GM12878 (cell line): ENCODE measurements around the gene PCF11.

ENCODE experiments used
- BRCA1 ChIP-seq: IDR thresholded peaks from 2 replicates; pipeline ENCODE4 v1.6.1; 2011; ENCODE audit warnings: low read depth, low read length, improper control_type of control experiment
- EZH2 ChIP-seq: IDR thresholded peaks from 2 replicates; pipeline ENCODE4 v1.6.1; 2012; ENCODE audit warnings: low read depth, mild to moderate bottlenecking, control low read depth, inconsistent platforms, low read length, borderline replicate concordance; ENCODE audit not compliant: control insufficient read depth
- MEF2A ChIP-seq: IDR thresholded peaks from 2 replicates; pipeline ENCODE4 v1.6.1; 2011; ENCODE audit warnings: low read depth, mild to moderate bottlenecking, low read length, moderate library complexity; ENCODE audit not compliant: insufficient read depth
- NFIC ChIP-seq: IDR thresholded peaks from 2 replicates; pipeline ENCODE4 v1.6.1; 2012; ENCODE audit warnings: low read depth, mild to moderate bottlenecking, inconsistent platforms, low read length, moderate library complexity
- NFXL1 ChIP-seq: fragments of 450-650 bp; IDR thresholded peaks from 2 replicates; pipeline ENCODE4 v1.6.1; 2017; ENCODE audit warnings: antibody characterized with exemption, mild to moderate bottlenecking, borderline replicate concordance
- SIX5 ChIP-seq: IDR thresholded peaks from 2 replicates; pipeline ENCODE4 v1.6.1; 2011; ENCODE audit warnings: mild to moderate bottlenecking, low read depth, low read length, moderate library complexity; ENCODE audit not compliant: severe bottlenecking
- ZNF274 ChIP-seq: IDR thresholded peaks from one replicate; pipeline ENCODE4 v1.8.0; 2011; ENCODE audit not compliant: insufficient read length, insufficient read depth
- TF ChIP-seq, protein P1 (sequence below): IDR thresholded peaks from 2 replicates; pipeline ENCODE4 v1.6.1; 2011; ENCODE audit warnings: low read depth, low read length, improper control_type of control experiment, borderline replicate concordance
- TF ChIP-seq, protein P2 (sequence below): IDR thresholded peaks from 2 replicates; pipeline ENCODE4 v1.6.1; 2012; ENCODE audit warnings: low read depth, low read length, improper control_type of control experiment
- TF ChIP-seq, protein P3 (sequence below), 3 experiments: IDR thresholded peaks in 2 of 3; conservative IDR thresholded peaks in 1 of 3; 2 replicates each; pipeline ENCODE4 v1.5.1; 2011; ENCODE audit warnings: low read depth in 3 of 3, low read length in 3 of 3, mild to moderate bottlenecking in 3 of 3, control low read depth in 2 of 3, moderate library complexity in 2 of 3, inconsistent platforms in 1 of 3, mixed read lengths in 1 of 3; ENCODE audit not compliant: control insufficient read depth in 2 of 3, insufficient read depth in 1 of 3; ENCODE audit errors: extremely low read depth in 1 of 3

DNA sequence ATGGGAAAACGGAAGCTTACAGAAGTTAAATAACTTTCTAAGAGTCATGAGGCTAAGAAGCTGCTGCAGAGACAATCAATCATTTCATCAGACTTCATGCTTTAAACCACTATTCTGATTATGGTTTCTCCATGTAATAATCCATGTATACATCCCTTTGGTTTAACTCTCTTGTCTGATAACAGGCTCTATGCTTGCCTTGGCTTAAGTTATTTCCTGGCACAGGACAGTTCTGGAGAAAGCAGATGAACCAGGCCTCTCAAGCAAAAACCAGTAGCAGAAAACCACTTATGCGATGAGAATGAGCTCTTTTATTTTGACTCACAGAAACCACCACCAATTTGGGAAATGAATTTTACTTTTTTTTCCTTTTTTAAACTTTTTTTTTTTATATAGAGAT is 6.5 kb upstream of the PCF11 start:
- TF ChIP-seq EZH2 (no peak), ZNF274 (no peak), NFXL1 (no peak), BRCA1 (no peak), MEF2A (no peak), SIX5 (no peak), NFIC (no peak)
- TF ChIP-seq, protein P1, sequence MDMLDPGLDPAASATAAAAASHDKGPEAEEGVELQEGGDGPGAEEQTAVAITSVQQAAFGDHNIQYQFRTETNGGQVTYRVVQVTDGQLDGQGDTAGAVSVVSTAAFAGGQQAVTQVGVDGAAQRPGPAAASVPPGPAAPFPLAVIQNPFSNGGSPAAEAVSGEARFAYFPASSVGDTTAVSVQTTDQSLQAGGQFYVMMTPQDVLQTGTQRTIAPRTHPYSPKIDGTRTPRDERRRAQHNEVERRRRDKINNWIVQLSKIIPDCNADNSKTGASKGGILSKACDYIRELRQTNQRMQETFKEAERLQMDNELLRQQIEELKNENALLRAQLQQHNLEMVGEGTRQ = no peak
- TF ChIP-seq, protein P2, sequence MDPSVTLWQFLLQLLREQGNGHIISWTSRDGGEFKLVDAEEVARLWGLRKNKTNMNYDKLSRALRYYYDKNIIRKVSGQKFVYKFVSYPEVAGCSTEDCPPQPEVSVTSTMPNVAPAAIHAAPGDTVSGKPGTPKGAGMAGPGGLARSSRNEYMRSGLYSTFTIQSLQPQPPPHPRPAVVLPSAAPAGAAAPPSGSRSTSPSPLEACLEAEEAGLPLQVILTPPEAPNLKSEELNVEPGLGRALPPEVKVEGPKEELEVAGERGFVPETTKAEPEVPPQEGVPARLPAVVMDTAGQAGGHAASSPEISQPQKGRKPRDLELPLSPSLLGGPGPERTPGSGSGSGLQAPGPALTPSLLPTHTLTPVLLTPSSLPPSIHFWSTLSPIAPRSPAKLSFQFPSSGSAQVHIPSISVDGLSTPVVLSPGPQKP = no peak
- TF ChIP-seq, protein P3, sequence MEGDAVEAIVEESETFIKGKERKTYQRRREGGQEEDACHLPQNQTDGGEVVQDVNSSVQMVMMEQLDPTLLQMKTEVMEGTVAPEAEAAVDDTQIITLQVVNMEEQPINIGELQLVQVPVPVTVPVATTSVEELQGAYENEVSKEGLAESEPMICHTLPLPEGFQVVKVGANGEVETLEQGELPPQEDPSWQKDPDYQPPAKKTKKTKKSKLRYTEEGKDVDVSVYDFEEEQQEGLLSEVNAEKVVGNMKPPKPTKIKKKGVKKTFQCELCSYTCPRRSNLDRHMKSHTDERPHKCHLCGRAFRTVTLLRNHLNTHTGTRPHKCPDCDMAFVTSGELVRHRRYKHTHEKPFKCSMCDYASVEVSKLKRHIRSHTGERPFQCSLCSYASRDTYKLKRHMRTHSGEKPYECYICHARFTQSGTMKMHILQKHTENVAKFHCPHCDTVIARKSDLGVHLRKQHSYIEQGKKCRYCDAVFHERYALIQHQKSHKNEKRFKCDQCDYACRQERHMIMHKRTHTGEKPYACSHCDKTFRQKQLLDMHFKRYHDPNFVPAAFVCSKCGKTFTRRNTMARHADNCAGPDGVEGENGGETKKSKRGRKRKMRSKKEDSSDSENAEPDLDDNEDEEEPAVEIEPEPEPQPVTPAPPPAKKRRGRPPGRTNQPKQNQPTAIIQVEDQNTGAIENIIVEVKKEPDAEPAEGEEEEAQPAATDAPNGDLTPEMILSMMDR (IDR thresholded peaks at IDR 0.05 in 2 of 3, conservative IDR thresholded peaks at IDR 0.05 in 1 of 3; ENCODE audit: control insufficient read depth in 2 of 3, extremely low read depth in 1 of 3, insufficient read depth in 1 of 3, low read depth in 3 of 3, low read length in 3 of 3) = no peak
